ENCODE data around the gene TMEM41A.

- TF ChIP-seq CTCF (IDR thresholded peaks at IDR 0.05) (no peak), POLR2AphosphoS5 (IDR thresholded peaks at IDR 0.05; ENCODE audit: insufficient read depth in 1 of 2, low read depth in 1 of 2) (no peak)
Observed at GRCh38 chr3:185526349-185526951, 27.6 kb upstream of the TMEM41A start.
